ENCODE data around the gene RFX2.
"Not testable (repeated sequence)": the region's sequence is repeated elsewhere in the genome, so short reads cannot be mapped to it uniquely, and the experiment has no call there.

Gene RFX2

GRCh38 chr19:6041991-6042481 lies 68.3 kb downstream of the RFX2 start:
- DNase-seq (ENCODE audit: extremely low read depth in 1 of 2, low read depth in 1 of 2), result no peak

DNA sequence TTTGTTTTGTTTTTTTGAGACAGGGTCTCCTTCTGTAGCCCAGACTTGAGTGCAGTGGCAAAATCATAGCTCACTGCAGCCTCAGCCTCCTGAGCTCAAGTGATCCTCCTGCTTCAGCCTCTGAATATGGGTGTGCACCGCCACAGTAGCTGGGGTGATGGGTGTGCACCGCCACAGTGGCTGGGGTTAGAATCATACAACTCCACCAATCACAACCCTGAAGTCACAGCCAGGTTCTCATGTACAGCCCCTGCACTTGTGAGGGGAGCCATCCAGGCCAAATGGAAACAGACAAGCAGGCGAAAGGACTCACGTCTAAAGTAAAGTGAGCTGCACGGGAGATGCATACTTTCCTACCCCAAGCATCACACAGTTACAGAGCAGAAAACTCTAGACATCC lies 69.2 kb downstream of the RFX2 start:
- DNase-seq (ENCODE audit: extremely low read depth in 1 of 2, low read depth in 1 of 2), result no peak

GRCh38 chr19:6039566-6040225 lies 70.6 kb downstream of the RFX2 start:
- no peak for DNase-seq (ENCODE audit: extremely low read depth in 1 of 2, low read depth in 1 of 2)

DNA sequence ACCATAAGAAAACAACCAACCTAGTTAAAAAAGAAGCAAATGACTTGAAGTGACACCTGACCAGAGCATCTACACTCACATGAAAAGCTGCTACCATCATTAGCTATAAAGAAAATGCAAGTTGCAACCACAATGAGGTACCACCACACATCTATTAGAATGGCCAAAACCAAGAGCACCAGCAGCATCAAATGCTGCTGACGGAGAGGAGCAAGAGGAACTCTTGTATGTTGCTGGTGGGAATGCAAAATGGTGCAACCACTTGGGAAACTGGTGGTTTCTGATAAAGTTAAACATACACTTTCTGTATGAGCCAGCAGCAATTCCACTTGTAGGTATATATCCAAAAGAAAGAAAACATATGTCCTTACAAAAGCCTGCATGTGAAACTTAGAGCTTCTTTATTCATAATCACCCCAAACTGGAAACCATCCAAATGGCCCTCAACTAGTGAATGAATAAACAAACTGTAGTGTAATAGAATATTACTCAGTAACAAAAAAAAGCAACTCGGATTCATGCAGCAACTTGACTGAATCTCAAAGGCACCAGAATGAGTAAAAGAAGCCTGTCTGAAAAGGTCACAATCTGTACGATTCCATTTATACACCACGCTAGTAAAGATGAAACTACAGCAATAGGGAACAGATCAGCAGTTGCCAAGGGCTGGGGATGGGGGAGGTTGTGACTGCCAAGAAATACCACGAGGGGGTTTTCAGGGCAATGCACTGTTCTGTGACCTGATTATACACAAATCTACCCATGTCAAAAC lies 71.5 kb downstream of the RFX2 start:
- DNase-seq (ENCODE audit: extremely low read depth in 1 of 2, low read depth in 1 of 2), result no peak

DNA sequence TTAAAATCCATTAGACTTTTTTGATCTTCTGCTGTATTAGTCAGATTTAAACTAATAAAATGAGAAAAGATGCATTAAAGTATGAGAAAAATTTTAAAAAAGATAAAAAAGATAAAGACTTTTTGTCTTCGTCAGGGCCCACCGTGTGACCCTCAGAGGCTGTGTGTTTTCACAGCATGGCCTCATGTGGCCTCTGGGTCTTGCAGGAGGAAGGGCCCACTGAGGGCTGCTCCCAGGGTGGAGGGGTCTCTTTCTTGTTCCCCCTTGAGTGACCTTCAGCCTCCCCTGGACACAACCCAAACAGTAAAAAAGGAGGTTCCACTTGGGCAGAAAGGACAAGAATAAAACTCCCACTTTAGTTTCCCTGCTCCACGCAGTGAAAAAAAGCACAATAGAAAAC lies 75.3 kb downstream of the RFX2 start:
- DNase-seq (ENCODE audit: extremely low read depth in 1 of 2, low read depth in 1 of 2), result no peak

GRCh38 chr19:6034512-6034911 lies 75.8 kb downstream of the RFX2 start:
- DNase-seq (ENCODE audit: extremely low read depth in 1 of 2, low read depth in 1 of 2), result no peak

DNA sequence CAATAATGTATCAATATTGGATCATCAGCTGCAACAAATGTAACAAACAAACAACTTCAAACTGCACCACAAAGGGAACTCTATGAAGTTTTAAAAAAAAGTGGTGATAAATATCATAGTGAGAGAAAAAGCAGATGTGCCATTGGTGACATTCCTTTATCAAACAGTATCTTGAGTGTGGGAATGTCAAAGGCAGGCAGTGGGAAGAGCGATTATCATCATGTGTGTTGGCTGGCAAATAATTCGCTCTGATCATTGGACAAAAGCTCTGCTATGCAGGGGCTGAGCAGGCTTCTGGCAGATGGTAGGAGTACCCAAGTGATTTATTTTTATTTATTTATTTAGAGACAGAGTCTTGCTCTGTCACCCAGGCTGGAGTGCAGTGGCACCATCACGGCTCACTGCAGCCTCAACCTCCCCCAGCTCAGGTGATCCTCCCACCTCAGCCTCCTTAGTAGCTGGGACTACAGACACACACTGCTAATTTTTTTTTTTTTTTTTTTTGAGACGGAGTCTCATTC lies 76.5 kb downstream of the RFX2 start:
- DNase-seq (ENCODE audit: extremely low read depth in 1 of 2, low read depth in 1 of 2), result no peak

DNA sequence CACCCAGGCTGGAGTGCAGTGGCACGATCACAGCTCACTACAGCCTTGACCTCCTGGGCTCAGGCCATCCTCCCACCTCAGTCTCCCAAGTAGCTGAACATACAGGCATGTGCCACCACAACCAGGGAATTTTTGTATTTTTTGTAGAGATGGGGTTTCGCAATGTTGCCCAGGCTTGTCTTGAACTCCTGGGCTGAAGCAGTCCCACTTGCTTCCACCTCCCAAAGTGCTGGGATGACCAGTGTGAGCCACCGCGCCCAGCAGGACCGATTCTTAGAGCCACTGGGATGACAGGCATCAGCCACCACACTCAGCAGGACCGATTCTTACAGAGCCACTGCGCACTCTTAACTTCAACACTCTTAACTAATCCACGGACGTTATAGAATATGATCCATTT lies 77.5 kb downstream of the RFX2 start:
- DNase-seq (ENCODE audit: extremely low read depth in 1 of 2, low read depth in 1 of 2), result no peak

- no peak for DNase-seq (ENCODE audit: extremely low read depth in 1 of 2, low read depth in 1 of 2)
These were observed 77.9 kb downstream of the RFX2 start for GRCh38 chr19:6032381-6032780.

- no peak for DNase-seq (ENCODE audit: extremely low read depth in 1 of 2, low read depth in 1 of 2)
These were observed 80.1 kb downstream of the RFX2 start for GRCh38 chr19:6030214-6030507.

DNA sequence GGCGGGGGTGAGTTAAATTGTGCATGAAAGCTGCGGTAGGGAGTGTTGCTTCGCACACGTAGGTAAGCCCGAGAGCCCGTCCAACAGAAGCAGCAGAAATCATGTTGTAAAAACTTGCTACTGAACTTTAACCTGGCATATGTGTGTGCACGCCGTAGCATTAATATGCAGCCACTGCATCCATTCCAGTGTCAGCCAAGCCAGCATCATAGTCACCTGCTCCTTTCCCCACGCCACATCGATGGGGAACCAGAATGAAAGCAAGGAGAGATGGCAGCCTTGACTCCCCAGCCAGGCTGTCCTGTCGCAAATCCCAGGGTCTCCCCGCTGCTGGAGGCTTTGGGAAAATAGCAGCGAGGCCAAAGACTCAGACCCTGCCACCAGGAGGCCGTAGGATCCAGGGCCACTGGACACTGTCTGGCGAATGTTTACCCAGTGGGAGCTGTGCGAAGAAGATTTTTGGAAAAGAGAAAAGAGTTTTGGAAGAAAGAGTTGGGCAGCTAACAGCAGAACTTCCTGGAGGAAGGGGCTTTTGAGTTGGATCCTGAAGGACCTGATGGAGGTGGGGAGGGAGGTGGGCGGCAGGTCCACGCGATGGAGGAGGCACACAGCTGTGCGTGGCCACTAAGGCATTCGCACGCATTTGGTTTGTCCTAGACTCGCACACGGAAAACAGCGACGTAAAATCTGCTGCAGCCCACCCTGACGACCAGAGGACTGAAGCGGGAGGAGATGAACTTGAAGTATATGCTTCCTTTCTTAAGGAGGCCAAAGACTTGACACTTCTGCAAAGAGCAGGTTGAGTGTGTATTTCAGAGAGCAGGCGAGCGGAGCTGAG lies 83.7 kb downstream of the RFX2 start:
- DNase-seq (ENCODE audit: extremely low read depth in 1 of 2, low read depth in 1 of 2), result no peak

DNA sequence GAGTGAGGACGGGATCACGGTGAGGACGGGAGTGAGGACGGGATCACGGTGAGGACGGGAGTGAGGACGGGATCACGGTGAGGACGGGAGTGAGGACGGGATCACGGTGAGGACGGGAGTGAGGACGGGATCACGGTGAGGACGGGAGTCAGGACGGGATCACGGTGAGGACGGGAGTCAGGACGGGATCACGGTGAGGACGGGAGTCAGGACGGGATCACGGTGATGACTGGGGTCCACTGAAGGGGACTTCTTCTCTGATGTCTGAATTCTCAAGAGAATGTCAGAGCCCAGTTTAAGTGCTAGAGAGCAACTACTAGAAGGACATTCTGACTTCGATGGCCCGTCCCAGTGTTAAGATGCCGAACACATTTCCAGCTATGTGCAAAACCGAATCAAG lies 85.5 kb downstream of the RFX2 start:
- DNase-seq (ENCODE audit: extremely low read depth in 1 of 2, low read depth in 1 of 2), result not testable (repeated sequence)

DNA sequence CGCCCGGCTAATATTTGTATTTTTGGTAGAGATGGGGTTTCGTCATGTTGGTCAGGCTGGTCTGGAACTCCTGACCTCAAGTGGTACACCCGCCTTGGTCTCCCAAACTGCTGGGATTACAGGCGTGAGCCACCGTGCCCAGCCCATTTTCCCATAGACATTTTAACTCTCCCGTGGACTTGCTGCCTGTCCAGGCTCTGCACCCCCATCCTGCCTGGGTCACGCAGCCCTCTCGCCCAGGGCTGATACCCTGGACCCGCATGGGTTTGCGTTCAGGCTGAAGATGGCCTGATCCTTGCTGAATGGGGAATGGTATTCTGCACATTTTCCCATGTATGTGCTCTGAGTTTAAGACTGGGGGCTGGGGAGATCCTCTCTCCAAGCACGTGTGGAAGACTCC lies 86.4 kb downstream of the RFX2 start:
- no peak for DNase-seq (ENCODE audit: extremely low read depth in 1 of 2, low read depth in 1 of 2)

DNA sequence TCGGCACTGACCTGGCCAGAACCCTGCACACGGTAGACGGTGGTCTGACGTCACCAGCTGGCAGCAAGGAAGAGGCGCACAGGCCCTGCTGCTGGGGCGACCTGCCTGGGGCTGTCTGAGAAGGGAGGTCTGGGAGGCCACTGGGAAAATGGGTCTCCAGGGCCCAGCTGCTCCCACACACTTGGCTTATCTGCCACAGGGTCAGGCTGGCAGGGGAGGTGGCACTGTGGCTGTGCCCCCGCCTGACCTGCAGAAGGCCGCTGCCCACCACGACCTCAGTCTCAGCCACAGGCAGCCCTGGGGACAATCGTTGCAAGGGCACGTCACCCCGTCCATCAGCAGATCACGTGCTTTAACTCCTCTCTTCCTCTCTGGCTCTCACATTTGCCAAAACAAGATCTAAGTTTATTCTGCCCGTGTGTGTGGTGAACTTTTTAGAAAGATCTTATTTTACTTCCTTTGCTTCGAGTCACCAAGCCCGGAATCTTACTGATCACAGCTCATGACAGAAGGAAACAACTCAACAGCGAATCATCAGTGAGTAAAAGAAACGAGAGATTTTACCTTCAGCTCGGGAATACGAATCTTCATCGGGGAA lies 87.1 kb downstream of the RFX2 start:
- no peak for DNase-seq (ENCODE audit: extremely low read depth in 1 of 2, low read depth in 1 of 2)

DNA sequence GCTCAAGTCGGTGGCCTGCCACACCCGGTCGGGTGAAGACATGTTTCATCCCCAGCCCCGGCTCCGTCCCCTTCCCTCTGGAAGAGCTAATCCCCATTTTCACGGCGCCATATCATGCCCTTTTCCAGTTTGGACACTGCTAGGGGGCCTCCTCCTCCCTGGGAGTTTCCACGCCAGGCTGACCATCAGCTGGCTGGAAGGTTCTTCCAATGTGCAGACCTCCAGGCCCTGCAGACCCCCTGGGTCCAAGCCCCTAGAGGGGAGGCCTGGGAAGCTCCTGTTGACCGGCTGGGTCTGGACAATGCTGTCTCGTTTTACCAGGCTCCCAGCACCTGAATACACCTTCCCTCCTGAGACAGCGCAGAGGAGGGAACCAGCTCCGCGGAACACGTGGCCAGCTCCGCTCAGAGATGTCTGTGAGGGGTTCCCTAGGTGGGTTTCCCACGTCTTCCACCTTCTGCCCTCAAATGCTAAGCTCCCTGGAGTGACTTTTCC lies 87.7 kb downstream of the RFX2 start:
- DNase-seq (ENCODE audit: extremely low read depth in 1 of 2, low read depth in 1 of 2), result no peak

DNA sequence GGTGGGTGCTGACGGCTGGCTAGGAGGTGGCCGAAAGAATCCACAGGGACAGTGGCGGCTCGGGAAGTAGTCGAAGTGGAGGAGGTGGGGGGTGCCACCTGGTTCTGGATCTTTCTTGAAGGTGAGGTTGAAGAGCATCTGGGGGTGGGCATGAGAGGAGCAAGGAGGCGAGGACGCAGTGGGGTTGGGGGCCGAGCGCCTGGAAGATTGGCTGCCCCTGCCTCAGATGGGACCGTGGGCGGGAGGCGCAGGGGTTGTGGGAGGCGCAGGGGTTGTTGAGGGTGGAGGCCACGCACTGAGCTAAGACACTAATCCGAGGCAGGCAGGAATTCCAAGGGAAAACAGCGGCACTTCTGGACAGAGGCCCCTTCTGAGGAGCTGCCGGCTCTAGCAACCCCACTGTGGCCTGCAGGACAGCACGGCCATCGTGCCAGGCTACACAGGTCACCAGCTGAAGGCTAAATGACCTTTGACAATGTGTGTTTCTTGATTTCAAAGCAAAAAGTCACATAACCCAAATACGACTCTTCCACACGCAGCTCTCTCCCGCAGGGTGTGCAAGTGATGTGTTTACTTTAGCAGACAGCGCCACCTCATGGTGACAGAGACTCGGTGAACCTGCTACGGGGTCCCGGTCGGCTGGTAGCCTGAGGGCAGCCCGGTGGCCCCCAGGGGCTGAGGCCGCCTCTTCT lies 88.3 kb downstream of the RFX2 start:
- DNase-seq (ENCODE audit: extremely low read depth in 1 of 2, low read depth in 1 of 2), result peak; percentile 46 to 53

DNA sequence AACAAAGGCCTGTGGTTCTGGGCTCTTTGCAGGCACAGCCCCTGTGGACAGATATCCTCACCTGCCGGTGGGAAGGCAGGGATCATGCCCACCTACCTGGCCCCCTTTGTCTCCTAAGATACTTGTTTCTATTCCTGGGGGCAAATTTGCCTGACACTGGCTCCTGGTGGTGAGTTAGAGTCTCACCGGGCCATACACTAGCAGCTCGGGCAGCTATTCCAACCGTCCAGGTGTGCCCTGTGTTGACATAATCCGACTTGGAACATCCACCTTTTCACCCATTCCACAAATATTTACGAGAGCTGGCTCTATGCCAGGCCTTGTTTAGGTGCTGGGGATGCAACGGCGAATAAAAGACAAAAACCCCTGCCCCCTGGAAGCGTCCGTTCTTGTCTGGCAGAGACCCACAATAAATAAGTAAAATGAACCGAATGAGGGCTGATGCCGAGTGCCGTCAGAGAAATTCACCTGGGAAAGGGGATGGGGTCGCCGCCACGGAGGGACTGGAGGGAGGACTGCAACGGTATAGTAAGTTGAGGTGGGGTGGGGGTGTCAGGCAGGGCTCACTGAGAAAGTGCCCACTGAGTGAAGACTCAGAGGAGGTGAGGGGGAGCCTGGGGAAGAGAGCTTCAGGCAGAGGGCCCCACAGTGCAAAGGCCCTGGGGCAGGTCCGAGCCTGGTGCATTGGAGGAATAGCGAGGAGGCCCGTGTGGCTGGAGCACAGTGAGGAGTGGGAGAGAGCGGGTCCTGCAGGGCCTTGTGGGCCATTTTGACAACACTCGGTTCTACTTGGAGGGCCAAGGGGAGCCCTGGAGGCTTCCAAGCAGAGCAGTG lies 89.1 kb downstream of the RFX2 start:
- no peak for DNase-seq (ENCODE audit: extremely low read depth in 1 of 2, low read depth in 1 of 2)

GRCh38 chr19:6020166-6020882 lies 90.0 kb downstream of the RFX2 start:
- DNase-seq (ENCODE audit: extremely low read depth in 1 of 2, low read depth in 1 of 2), result no peak

DNA sequence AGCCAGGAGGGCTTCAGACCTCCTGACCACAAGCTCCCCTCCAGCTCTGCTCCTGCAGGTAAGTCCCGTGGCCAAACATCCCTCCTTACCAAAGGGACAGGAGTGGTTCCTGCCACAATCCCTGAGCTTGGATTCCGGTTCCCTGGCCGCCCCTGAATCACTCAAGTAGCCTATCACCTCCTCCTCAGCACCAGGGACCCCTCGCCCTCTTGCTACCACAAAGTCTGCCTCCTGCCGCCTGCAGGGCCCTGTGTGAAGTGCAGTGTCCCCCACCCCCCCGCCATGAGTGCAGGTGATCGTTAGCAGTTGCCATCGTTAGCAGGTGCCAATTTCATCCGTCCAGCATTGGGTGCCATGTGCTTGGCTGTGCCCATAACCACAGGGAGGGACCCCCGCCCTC lies 91.5 kb downstream of the RFX2 start:
- DNase-seq (ENCODE audit: extremely low read depth in 1 of 2, low read depth in 1 of 2), result no peak
